Activated naive CD4-positive, alpha-beta T cell treated with Interleukin-2 at 50 U/mL for 16 hours (primary cell): ENCODE data around the gene AREG.

Experiments used
- DNase-seq: peaks from one replicate; pipeline ENCODE4 v3.0.0-alpha.2; 2020

Gene AREG

GRCh38 chr4:74466242-74466641 is 21.3 kb downstream of the AREG start:
- DNase-seq = no peak

GRCh38 chr4:74471264-74471663 is 26.3 kb downstream of the AREG start:
- no peak for DNase-seq

GRCh38 chr4:74473155-74473811 is 28.3 kb downstream of the AREG start:
- no peak for DNase-seq

- no peak for DNase-seq
Observed at GRCh38 chr4:74474345-74475090, 29.6 kb downstream of the AREG start.

- no peak for DNase-seq
Observed at GRCh38 chr4:74475091-74475800, 30.3 kb downstream of the AREG start.

- no peak for DNase-seq
Observed at GRCh38 chr4:74475946-74476345, 31.0 kb downstream of the AREG start.

- DNase-seq = no peak
Observed at GRCh38 chr4:74479009-74479408, 34.1 kb downstream of the AREG start.

- no peak for DNase-seq
Observed at GRCh38 chr4:74480267-74480666, 35.3 kb downstream of the AREG start.

GRCh38 chr4:74481891-74482609 is 37.1 kb downstream of the AREG start:
- DNase-seq = no peak

GRCh38 chr4:74483226-74483911 is 38.4 kb downstream of the AREG start:
- DNase-seq = no peak

- DNase-seq = no peak
Observed at GRCh38 chr4:74486905-74487304, 42.0 kb downstream of the AREG start.

GRCh38 chr4:74487771-74488170 is 42.8 kb downstream of the AREG start:
- DNase-seq = no peak

GRCh38 chr4:74490736-74491135 is 45.8 kb downstream of the AREG start:
- no peak for DNase-seq

- no peak for DNase-seq
Observed at GRCh38 chr4:74499986-74500781, 55.2 kb downstream of the AREG start.

GRCh38 chr4:74501579-74501978 is 56.6 kb downstream of the AREG start:
- DNase-seq = no peak

GRCh38 chr4:74503580-74503979 is 58.6 kb downstream of the AREG start:
- no peak for DNase-seq

- no peak for DNase-seq
Observed at GRCh38 chr4:74504212-74504611, 59.3 kb downstream of the AREG start.
